ENCODE results near the gene HPS6. TPM values are rescaled to one million over a fixed set of nuclear protein-coding genes. Genes with fewer than 3 reads are reported as not detected.
A peak's percentile ranks its signal among the peaks of the same experiment; 100 is the strongest.

HPS6 gene
- total RNA-seq, 1 donor from 2014 or later: 33.4 TPM

- H3K27me3 ChIP-seq (ENCODE audit: control insufficient read depth, insufficient read depth, low read length): no peaks in the 10 kb centered on the region
- FAIRE-seq (no peak), DNase-seq (ENCODE audit: low read depth) (peak; percentile 94)
- no peak for TF ChIP-seq CTCF (IDR thresholded peaks at IDR 0.05; ENCODE audit: insufficient read depth, low read length, severe bottlenecking)
- peak within 1 kb of the TSS; percentile 94 for H3K4me3 ChIP-seq (ENCODE audit: low read depth, low read length)
- no peaks in the 10 kb centered on the region for H3K36me3 ChIP-seq (ENCODE audit: control insufficient read depth, insufficient read depth, low read length)
Observed at GRCh38 chr10:102055647-102056419, 9.3 kb upstream of the HPS6 start, which contains the start of gene ARMH3. ARMH3 (minus strand) TSS chr10:102056173; CDS start chr10:102040114, 16,059 bp downstream.

- FAIRE-seq (no peak), DNase-seq (ENCODE audit: low read depth) (no peak)
- H3K36me3 ChIP-seq (ENCODE audit: control insufficient read depth, insufficient read depth, low read length): no peaks in the 10 kb centered on the region
- no peak overlapping the region for H3K4me3 ChIP-seq (ENCODE audit: low read depth, low read length)
- H3K27me3 ChIP-seq (ENCODE audit: control insufficient read depth, insufficient read depth, low read length): no peaks in the 10 kb centered on the region
- TF ChIP-seq CTCF (IDR thresholded peaks at IDR 0.05; ENCODE audit: insufficient read depth, low read length, severe bottlenecking): no peak
Observed at GRCh38 chr10:102059987-102060386, 5.2 kb upstream of the HPS6 start.

GRCh38 chr10:102064503-102064867 is 664 bp upstream of the HPS6 start:
- TF ChIP-seq CTCF (IDR thresholded peaks at IDR 0.05; ENCODE audit: insufficient read depth, low read length, severe bottlenecking): no peak
- no peak for DNase-seq (ENCODE audit: low read depth)
- peaks cover 4% of the 10 kb centered on the region for H3K36me3 ChIP-seq (ENCODE audit: control insufficient read depth, insufficient read depth, low read length)
- no peak overlapping the region for H3K4me3 ChIP-seq (ENCODE audit: low read depth, low read length)
- no peaks in the 10 kb centered on the region for H3K27me3 ChIP-seq (ENCODE audit: control insufficient read depth, insufficient read depth, low read length)
- FAIRE-seq: no peak

- H3K4me3 ChIP-seq (ENCODE audit: low read depth, low read length): peak overlapping the region; percentile 77
- no peaks in the 10 kb centered on the region for H3K27me3 ChIP-seq (ENCODE audit: control insufficient read depth, insufficient read depth, low read length)
- no peak for TF ChIP-seq CTCF (IDR thresholded peaks at IDR 0.05; ENCODE audit: insufficient read depth, low read length, severe bottlenecking)
- peaks cover 5% of the 10 kb centered on the region for H3K36me3 ChIP-seq (ENCODE audit: control insufficient read depth, insufficient read depth, low read length)
- FAIRE-seq (no peak), DNase-seq (ENCODE audit: low read depth) (no peak)
Observed at GRCh38 chr10:102065561-102066398, 631 bp downstream of the HPS6 start.

GRCh38 chr10:102066399-102067088 is 1.4 kb downstream of the HPS6 start:
- peaks cover 5% of the 10 kb centered on the region for H3K36me3 ChIP-seq (ENCODE audit: control insufficient read depth, insufficient read depth, low read length)
- H3K27me3 ChIP-seq (ENCODE audit: control insufficient read depth, insufficient read depth, low read length): no peaks in the 10 kb centered on the region
- DNase-seq (ENCODE audit: low read depth): no peak
- no peak for TF ChIP-seq CTCF (IDR thresholded peaks at IDR 0.05; ENCODE audit: insufficient read depth, low read length, severe bottlenecking)
- peak overlapping the region; percentile 77 for H3K4me3 ChIP-seq (ENCODE audit: low read depth, low read length)
- no peak for FAIRE-seq

Data from bronchial epithelial cell (primary cell).